Measurements from ENCODE around the gene CRYM.

DNA sequence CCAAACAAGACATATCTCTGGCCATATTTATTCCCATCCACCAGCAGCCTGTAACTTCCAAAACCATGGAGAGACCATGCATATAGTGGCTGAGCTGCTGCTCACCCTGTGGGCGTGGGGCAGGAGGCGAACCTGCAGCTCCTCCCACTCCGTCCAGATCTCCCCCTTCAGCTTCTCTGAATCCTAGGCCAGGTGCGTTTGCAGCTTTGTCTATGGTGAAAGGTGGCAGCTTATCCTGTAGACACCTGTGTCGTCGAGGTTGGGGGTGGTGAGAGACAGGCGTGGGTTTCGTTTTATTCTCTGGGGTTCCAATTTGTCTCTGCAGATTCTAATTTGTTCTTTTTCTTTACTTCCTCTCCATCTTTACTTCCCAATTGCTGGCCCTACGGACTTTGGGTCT, 54.3 kb downstream of the CRYM start:
- no peak for TF ChIP-seq EZH2 (IDR thresholded peaks at IDR 0.05)
- TF ChIP-seq POLR2AphosphoS5 (IDR thresholded peaks at IDR 0.05; ENCODE audit: borderline replicate concordance, low read depth, low read length): no peak
- no peak for TF ChIP-seq FOXP2 (optimal IDR thresholded peaks at IDR 0.05; ENCODE audit: control extremely low read depth, extremely low read length, insufficient read depth)
